Rectal smooth muscle tissue (tissue), 1 donor: ENCODE results near the gene FAAP20.
A peak's percentile ranks its signal among the peaks of the same experiment; 100 is the strongest.

Source experiments
- H3K27ac ChIP-seq: one replicate; pipeline ENCODE4 v1.7.0; 2013; ENCODE audit warnings: low read depth, low read length, inconsistent platforms
- H3K27me3 ChIP-seq: one replicate; pipeline ENCODE4 v1.7.0; 2013; ENCODE audit warnings: low read length; ENCODE audit not compliant: control insufficient read depth, insufficient read depth
- H3K36me3 ChIP-seq: one replicate; pipeline ENCODE4 v1.7.0; 2013; ENCODE audit warnings: low read length; ENCODE audit not compliant: control insufficient read depth, insufficient read depth
- H3K4me1 ChIP-seq: one replicate; pipeline ENCODE4 v1.7.0; 2013; ENCODE audit warnings: low read length; ENCODE audit not compliant: control insufficient read depth, insufficient read depth
- H3K4me3 ChIP-seq: one replicate; pipeline ENCODE4 v1.7.0; 2013; ENCODE audit warnings: low read length
- H3K9ac ChIP-seq: one replicate; pipeline ENCODE4 v1.7.0; 2013; ENCODE audit warnings: low read length

The FAAP20 gene

DNA sequence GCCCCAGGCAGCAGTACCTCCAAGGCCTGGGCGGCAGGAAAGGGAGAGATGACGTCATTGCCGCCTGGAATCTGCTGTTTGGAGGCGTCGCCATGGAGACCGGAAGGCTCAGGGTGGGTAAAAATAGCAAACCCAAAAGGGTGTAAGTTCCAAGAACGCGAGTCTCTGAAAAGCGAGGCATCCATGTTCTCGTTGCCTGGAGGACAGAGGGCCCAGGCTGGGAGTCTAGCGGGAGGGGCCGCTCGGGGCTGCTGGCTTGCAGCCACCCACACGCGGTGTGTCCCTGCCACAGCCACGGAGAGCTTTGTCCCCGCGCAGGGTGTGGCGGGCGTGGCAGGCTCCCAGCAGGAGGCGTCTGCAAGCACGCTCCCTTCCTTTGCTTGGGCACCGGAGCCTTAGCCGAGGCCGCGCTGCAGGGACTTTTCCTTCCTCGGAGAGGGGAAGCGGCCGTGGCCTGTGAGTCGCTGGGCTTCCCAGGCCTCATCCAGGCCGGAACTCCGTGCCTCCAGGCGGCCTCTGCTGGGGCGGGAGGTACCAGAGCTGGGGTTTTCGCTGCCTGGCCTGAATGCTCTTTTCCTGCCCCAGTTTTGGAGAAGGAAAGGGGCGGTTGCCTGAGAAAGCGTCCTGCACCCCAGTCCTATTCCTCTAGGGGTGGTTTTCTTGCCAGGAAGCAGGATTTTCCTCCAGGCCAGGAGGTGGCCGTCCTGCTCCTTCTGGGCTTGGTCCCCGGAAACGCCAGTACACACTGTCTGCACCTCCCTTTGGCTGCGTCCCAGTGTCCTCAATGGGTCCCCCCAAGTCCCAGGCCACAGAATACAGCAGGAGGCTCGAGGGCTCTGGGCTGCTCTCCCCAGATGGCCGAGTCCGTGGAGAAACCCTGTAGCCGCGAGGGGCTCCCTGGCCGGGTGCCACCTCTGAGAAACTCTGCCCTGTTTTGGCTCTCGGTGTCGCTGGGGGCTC is 18.2 kb upstream of the FAAP20 start:
- peak overlapping the region; percentile 98 for H3K9ac ChIP-seq
- H3K4me3 ChIP-seq, result peak overlapping the region; percentile 40
- peaks cover 38% of the 10 kb centered on the region for H3K4me1 ChIP-seq
- H3K27ac ChIP-seq, result peak overlapping the region; percentile 97
- H3K27me3 ChIP-seq, result no peaks in the 10 kb centered on the region
- no peaks in the 10 kb centered on the region for H3K36me3 ChIP-seq

DNA sequence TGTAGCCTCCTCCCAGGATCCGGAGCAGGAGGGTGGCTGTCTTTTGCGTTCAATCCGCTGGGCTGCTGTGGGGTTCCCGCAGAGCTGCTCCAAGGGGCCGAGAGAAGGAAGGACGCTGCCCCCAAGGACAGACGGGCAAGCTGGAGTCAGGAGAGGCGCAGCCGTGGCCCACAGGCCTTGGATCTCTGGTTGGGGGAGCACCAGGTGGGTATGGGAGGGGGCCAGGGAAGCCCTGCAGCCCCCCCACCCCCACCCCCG is 17.6 kb upstream of the FAAP20 start:
- Histone ChIP-seq H3K9ac (peak overlapping the region; percentile 62), H3K27ac (peak overlapping the region; percentile 97), H3K4me1 (peaks cover 43% of the 10 kb centered on the region), H3K36me3 (no peaks in the 10 kb centered on the region), H3K27me3 (no peaks in the 10 kb centered on the region), H3K4me3 (peak overlapping the region; percentile 52)

DNA sequence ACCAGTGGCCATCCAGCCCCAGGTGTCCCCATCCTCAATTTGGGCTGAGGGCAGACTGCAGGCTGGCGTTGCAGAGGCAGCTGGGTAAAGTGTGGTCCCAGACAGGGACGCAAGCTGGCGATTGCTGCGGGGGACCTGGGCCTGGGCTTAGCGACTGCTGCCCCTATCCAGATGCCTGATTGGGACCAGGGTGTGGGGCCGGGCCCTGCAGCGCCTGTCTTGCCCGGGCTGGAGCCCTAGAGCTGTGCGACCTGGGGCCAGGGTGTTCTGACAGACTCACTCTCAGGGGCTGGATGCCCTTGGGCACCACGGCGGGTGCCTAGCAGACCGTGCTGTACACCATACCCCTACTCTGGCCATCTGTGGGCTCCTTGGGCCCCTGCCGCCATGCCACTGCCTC is 16.2 kb upstream of the FAAP20 start:
- Histone ChIP-seq H3K9ac (no peak overlapping the region), H3K4me3 (no peak overlapping the region), H3K27me3 (no peaks in the 10 kb centered on the region), H3K36me3 (no peaks in the 10 kb centered on the region), H3K27ac (no peak overlapping the region), H3K4me1 (peaks cover 51% of the 10 kb centered on the region)

DNA sequence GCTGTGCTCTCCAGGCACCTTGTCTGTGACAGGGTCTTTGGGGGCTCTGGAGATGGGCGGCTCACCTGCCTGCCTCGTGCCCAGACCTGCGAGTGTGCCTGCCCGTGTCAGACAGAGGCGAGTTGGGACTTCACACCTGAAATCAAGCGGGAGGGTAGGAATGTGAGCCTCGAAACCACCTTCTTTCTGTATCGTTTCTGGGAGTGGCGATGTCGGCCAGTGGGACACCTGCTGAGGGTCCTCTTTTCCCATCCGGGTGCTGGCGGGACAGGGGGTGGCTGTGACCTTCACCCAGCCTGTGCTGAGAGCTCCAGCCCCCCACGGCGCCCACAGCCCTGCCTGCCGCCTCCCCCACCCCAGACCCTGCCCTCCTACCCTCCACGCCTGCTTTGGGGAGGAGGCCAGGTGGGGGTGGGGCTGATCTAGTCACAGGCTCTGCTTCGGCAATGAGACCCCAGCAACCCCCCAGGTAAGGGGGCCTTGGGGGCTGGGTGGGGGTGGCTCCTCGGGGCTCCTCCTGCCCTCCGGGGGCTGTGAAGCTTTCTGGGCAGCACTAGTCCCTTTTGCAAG is 15.6 kb upstream of the FAAP20 start:
- peaks cover 54% of the 10 kb centered on the region for H3K4me1 ChIP-seq
- H3K27ac ChIP-seq, result no peak overlapping the region

DNA sequence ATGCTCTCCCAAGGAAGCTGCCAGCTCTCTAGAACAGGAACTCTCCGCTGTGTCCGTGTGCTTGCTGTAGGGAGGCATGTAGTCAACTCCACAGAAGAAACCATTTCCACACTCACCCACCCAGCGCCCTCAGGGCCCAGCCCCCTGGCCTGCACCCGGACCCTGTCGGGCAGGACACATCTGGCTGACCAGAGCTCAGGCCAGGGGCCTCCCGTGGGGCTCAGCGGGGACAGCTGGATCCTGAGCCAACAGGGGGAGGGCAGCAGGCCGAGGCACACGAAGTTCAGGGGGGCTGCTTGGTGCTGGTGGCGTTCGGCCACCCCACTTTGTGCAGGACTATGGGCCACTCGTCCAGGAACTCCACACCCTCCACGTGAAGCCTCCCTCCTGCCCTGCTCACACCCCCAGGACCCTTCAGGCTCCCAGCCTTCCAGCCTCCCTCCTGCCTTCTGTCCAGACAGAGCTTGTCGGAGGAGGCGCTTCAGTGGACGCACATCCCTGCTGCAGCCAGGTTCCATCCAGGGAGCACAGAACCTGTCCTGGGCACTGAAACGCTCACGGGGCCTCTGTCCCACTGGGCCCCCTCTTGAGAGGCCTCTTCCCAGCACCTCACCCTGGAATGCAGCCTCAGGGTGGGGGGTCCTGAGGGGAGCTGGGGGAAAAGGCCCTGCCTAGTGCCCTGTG is 15.0 kb upstream of the FAAP20 start:
- H3K4me1 ChIP-seq, result peaks cover 50% of the 10 kb centered on the region
- no peak overlapping the region for H3K4me3 ChIP-seq
- H3K27me3 ChIP-seq, result no peaks in the 10 kb centered on the region
- H3K36me3 ChIP-seq, result no peaks in the 10 kb centered on the region
- H3K9ac ChIP-seq, result no peak overlapping the region
- peak overlapping the region; percentile 91 for H3K27ac ChIP-seq

More for the DNA sequence above, 15.6 kb upstream of the FAAP20 start:
- Histone ChIP-seq H3K9ac (no peak overlapping the region), H3K4me3 (no peak overlapping the region), H3K36me3 (no peaks in the 10 kb centered on the region), H3K27me3 (no peaks in the 10 kb centered on the region)

DNA sequence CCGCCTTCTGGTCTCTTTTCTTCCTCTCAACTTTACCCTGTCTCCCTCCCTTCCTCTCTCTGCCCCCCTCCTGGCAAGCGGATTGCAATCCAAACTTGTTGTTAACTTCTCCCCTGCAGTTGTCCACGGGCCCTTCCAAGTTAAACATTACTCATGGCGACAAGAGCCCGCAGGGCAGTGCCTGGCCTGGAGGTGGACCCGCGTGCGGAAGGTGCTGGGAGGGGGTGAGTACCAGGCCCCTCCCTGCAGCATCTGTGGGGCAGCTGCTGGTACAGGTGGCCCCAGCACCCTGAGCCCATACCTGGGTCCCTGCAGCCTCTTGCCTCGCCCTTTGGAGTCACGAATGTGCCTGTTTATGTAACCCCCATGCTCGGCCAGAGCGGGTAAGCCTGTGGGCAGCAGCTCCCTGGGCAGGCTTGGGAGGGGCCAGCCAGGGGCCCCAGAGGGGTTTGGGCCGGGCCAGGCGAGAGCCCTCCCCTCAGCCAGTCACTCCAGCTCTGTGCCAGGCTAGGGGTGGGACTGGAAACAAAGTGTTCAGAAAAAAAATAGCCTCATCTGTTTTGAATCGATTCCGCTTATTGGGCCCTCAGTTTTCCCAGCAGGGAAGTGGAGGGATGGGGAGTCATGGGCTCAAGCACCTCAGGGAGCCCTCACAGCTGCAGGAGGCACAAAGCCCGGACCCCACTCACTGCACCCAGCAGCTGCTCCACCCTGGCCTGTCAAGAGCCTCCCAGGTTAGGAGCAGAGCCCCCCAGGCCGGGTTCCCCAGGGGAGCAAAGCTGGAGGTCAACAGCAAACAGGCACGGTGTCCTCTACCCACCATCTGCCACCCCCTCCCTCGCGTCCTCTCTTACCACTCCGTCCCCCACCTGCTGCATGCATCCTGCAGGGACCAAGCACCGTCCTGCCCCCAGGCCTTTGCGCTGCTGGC is 14.0 kb upstream of the FAAP20 start:
- Histone ChIP-seq H3K36me3 (no peaks in the 10 kb centered on the region), H3K4me1 (peaks cover 47% of the 10 kb centered on the region), H3K9ac (no peak overlapping the region), H3K27me3 (no peaks in the 10 kb centered on the region), H3K27ac (peak overlapping the region; percentile 91), H3K4me3 (peak overlapping the region; percentile 32)

DNA sequence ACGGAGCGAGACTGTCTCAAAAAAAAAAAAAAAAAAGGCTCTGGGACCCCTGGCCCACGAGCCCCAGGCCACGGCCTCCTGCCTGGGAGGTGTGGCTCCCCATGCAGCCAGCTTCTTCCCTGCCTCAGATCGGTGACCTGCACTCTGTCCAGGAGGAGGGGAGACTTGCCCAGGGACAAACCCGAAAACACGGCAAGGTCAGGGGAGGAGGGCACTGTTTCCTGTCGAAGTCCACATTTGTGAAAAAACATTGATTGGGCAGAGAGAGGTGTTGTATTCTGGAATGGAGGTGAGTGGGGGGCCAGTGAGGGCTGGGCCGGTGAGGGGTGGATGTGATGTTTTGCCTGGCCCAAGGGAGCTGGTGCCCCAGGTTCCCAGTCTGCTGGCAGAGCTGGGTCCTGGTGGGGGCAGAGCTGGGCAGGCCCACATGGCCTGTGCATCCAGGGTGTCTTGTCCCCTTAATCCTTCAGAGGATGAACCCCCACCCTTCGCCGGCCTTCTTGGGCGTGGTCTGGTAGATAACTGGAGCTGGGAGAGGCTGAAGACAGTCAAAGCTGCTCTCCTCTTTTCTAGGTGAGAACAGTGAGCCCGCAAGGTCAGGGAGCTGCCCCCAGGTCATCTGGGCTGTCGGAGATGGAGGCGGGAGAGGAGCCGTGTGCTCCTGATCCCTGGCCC is 12.4 kb upstream of the FAAP20 start:
- no peak overlapping the region for H3K9ac ChIP-seq
- H3K36me3 ChIP-seq, result no peaks in the 10 kb centered on the region
- peaks cover 33% of the 10 kb centered on the region for H3K4me1 ChIP-seq
- peak overlapping the region; percentile 91 for H3K27ac ChIP-seq
- no peaks in the 10 kb centered on the region for H3K27me3 ChIP-seq
- peak overlapping the region; percentile 29 for H3K4me3 ChIP-seq

DNA sequence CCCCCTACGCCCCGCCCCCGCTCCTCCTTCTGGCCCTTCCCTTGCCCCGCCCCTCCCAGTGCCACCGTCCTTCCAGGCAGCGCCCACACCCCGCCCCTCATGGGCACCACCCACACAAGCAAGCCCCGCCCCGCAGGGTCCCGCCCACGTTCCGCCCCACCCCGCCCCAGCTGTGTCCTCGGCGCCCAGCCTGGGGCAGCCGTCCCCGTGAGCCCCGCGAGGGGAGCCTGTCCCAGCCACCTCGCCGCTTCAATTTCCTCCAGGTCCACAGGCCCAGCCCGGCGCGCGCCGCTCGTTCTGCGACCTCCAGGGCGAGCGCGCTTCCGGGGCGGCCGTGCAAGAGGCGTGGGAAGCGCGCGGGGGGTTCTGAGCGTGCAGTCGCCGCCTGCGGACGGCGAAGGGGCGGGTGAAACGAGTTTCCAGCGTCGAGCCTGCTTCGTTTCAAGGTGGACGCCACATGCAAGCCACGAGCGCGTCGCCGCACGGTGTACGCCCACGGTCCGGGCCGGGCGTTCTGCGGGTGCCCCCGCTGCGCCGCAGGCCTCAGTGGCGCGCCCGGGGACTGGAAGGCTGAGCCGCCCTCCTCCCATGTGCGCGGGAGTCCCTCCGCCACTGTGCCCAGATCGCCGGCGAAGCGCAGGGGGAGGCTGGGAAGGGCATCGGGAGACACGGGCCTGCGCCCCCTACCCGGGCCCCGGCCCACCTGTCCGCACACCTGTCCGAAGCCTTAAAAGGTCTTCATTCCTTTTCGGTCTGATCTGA is 10.8 kb upstream of the FAAP20 start:
- H3K4me1 ChIP-seq, result peaks cover 33% of the 10 kb centered on the region

DNA sequence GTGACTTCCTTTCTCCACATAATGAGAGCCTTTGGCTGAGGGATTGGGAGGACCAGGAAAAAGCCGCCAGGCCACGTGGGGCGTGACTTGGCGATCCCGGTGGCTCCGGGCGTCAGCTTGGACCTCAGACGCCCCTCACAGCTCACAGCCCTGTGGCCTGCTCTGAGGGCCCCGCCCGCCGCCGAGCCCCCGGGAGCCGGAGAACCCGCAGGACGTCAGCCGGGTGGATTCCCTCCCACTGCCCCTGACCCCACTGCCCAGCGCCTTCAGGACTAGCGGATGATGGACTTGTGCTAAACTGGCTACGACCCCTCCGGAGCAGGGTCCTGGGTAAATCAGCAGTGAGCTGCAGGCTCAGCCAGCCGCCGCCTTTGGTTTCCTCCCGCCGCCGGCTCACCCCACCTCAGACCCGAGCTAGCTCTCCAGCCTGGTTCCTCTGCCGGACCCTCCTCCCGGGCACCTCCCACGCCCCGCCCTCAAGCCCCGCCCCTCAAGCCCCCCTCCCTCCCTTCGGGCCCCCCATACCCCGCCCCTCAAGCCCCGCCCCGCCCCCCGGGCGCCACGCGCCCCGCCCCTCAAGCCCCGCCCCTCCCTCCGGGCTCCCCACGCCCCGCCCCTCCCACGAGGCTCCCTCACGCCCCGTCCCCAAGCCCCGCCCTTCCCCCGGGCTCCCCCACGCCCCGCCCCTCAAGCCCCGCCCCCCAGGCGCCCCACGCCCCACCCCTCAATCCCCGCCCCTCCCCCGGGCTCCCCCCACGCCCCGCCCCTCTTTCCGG is 10.0 kb upstream of the FAAP20 start:
- no peaks in the 10 kb centered on the region for H3K27me3 ChIP-seq
- H3K36me3 ChIP-seq, result no peaks in the 10 kb centered on the region
- H3K27ac ChIP-seq, result peak overlapping the region; percentile 78
- H3K4me1 ChIP-seq, result peaks cover 34% of the 10 kb centered on the region
- H3K4me3 ChIP-seq, result peak overlapping the region; percentile 76
- no peak overlapping the region for H3K9ac ChIP-seq

More for the DNA sequence above, 10.8 kb upstream of the FAAP20 start:
- H3K4me3 ChIP-seq, result peak overlapping the region; percentile 65
- H3K36me3 ChIP-seq, result no peaks in the 10 kb centered on the region
- H3K27ac ChIP-seq, result peak overlapping the region; percentile 81
- peak overlapping the region; percentile 56 for H3K9ac ChIP-seq
- no peaks in the 10 kb centered on the region for H3K27me3 ChIP-seq

DNA sequence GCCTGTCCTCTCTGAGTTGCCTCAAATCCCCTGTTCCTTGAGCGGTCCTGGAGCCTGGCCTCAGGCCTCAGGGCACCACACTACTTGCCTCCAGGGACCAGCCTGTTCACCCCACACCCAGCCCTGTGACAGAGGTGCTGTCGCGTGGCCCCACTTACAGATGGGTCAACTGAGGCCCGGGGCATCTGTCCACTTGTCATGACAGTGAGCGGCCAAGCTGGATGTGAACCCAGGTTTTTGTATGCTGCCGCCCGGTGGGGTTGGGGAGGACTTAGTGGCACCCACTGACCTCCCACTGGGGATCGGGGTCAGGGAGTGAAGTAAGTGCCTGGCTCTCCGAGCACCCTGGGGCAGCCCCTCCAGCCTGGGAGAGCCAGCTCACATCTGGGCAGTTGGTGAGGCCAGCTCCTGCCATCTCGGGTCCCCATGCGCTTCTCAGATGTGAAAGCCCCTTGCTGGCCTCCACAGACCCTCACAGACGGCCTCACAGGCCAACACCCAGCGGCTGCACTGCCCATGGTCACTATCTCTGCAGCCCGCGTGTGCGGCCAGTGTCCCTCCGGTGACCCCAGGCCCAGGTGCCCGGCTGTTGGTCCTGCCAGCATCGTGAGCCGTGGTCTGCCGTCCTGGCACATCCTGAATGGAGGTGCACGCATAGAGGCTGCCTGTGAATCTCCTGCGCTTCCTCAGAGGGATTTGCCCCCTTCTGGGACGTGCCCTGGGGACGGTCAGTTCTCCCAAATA is 9.3 kb upstream of the FAAP20 start:
- Histone ChIP-seq H3K27ac (peak overlapping the region; percentile 78), H3K4me3 (peak overlapping the region; percentile 76), H3K36me3 (no peaks in the 10 kb centered on the region), H3K9ac (no peak overlapping the region), H3K27me3 (no peaks in the 10 kb centered on the region), H3K4me1 (peaks cover 38% of the 10 kb centered on the region)
